GM19463 (cell line): ENCODE data around the gene C3orf49.

ENCODE experiments used
- ATAC-seq: cut with Tn5 transposase; IDR thresholded peaks from one replicate; pipeline ENCODE4 v1.9.1; 2021; ENCODE audit warnings: mild to moderate bottlenecking, moderate library complexity; ENCODE audit not compliant: unreplicated experiment

C3orf49 gene

GRCh38 chr3:63819151-63819398 is at the start of gene C3orf49:
Gene C3orf49 (plus strand): TSS chr3:63819299. CDS start chr3:63819472, 173 bp downstream.
- ATAC-seq: no peak

- no peak for ATAC-seq
Measured at GRCh38 chr3:63774781-63775180, 44.3 kb upstream of the C3orf49 start.

DNA sequence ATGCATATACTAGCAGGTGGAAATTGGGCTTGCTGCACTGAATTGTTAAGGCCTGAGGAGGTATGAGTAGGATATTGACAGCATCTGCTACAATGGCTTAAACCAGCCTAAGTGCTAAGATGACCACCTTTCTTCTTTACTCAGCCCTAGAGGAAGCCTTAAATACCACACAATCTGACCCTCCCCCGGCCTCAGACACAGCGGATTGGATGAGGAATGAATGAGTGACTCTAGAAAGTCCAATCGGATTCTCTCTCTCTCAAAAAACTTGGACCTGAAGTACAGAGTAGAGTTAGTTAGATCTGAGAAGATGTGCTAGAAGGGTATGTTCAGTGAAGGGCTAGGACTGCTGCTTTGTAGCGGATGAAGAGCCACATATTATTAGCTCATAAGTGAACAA is 39.9 kb upstream of the C3orf49 start:
- no peak for ATAC-seq

DNA sequence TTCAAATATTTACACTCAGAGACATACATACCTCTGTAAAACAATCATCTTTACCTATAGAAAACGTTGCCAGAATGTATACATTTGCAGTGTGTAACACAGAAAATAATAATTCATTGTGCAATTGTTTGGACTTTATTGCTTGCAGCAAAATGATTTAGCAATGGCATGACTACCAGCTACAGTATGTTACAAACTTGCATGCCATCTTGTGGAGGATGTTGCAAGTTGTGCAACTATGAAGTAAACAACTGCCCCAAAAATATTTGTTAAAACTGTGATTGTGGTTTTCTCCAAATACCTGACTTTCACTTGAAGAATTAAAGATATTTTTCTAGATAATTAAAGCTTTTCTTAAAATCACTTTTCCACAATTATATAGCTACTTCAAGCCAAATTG is 27.1 kb upstream of the C3orf49 start:
- no peak for ATAC-seq

DNA sequence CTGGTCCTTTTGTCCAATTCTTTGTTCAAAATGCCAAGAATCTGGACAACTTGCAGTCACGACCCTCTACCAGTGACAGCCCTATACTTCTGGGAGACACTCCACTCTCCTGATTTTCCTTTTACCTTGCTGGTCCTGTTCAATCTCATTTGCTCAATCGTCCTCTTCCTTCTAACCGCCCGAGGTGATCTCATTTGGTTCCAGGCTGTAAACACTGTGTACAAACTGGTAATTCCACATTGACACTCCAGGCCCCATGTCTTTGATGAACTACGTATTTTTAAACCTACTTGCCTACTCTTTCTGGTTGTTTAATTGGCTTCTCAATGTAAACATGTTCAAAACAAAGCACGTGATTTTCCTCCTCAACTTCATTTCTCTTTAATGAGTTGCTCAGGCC is 23.7 kb upstream of the C3orf49 start:
- ATAC-seq: no peak

- no peak for ATAC-seq
Measured at GRCh38 chr3:63798544-63798943, 20.6 kb upstream of the C3orf49 start.

GRCh38 chr3:63798949-63799348 is 20.1 kb upstream of the C3orf49 start:
- no peak for ATAC-seq

DNA sequence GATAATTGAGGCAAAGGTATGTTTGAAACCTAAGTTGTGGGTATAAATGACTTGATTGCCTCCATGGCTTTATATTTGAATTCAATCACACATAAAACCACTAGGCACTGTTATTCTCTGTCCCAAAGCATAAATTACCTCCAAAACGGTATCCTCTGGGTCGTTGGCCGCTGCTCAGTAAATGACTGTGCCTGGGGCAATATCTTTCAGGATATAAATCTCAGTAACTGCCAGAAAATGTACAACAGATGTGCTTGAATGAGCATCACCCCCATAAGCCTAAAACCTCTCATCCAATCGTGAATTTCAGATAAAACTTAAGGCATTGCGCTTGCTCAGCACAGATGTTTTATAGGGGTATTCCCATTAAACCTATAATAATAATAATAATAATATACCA is 19.0 kb upstream of the C3orf49 start:
- no peak for ATAC-seq

- no peak for ATAC-seq
Measured at GRCh38 chr3:63803911-63804310, 15.2 kb upstream of the C3orf49 start.

GRCh38 chr3:63807961-63808565 is 11.0 kb upstream of the C3orf49 start:
- no peak for ATAC-seq

GRCh38 chr3:63808633-63809032 is 10.5 kb upstream of the C3orf49 start:
- ATAC-seq: no peak

- ATAC-seq: no peak
Measured at GRCh38 chr3:63809607-63810006, 9.5 kb upstream of the C3orf49 start.

- ATAC-seq: no peak
Measured at GRCh38 chr3:63814237-63814636, 4.9 kb upstream of the C3orf49 start.

DNA sequence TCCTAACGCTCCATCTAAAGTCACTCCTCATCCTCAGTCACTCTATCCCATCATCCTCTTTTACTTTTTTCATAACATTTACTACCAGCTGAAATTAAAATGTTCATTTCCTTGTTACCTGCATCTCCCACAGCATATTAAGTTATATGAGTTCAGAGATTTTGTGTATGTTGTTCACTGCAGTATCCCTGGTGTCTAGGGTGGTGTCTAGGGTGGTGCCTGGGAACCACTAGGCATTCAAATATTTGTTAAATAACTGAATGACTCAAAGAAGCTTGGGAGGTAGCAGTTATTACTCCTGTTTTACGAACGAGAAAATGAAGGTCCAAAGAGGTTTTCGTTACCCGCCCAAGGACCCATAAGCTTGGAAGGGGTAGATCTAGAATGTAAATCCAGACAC is 1.9 kb upstream of the C3orf49 start:
- ATAC-seq: no peak

GRCh38 chr3:63818282-63819150 is 583 bp upstream of the C3orf49 start:
- no peak for ATAC-seq

DNA sequence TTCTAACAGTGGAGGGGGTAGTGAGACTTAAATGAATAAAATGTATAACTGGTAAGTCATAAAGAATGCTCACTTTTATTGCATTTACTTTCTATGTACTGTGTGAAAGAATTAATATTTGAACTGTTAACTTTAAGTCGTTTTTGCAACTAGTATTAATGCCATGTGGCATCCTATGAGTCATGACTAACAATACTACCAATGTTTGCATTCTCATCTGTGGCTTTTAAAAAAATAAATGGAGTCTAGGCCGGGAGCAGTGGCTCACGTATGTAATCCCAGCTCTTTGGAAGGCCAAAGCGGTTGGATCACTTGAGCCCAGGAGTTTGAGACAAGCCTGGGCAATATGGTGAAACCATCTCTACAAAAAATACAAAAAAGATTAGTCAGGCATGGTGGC is 5.2 kb downstream of the C3orf49 start:
- ATAC-seq: no peak

DNA sequence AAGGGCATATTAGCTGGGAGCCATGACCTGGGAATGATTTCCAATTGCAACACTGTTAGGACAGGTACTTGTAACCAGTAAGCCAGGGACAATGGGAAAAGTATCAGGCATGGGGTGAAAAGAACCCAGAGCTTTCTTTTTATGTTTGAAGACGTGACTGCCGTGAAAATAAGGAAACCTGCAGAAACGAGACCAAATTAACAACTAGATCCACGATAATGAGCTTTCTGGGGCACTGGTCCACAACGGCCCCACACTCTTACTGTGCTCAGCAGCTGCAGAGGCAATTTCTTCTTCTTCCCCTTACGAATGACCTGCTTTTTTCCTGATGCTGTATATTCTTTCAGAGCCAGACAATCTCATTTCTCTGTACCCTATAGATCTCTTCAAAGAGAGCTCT is 11.4 kb downstream of the C3orf49 start:
- ATAC-seq: no peak

GRCh38 chr3:63832395-63832794 is 13.3 kb downstream of the C3orf49 start:
- ATAC-seq: no peak

- no peak for ATAC-seq
Measured at GRCh38 chr3:63841704-63842103, 22.6 kb downstream of the C3orf49 start.

DNA sequence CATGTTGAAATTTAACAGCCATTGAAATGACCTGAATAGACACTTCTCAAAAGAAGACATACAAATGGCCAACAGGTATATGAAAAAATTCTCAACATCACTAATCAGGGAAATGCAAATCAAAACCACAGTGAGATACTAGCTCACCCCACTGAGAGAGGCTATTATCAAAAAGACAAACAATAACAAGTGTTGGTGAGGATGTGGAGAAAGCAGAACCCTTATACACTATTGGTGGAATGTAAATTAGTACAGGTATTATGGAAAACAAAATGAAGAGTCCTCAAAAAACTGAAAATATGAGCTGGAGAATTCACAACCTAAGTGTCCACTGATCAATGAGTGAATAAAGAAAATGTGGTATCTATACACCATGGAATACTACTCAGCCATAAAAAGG is 23.0 kb downstream of the C3orf49 start:
- ATAC-seq: no peak

- no peak for ATAC-seq
Measured at GRCh38 chr3:63845215-63845614, 26.1 kb downstream of the C3orf49 start.

DNA sequence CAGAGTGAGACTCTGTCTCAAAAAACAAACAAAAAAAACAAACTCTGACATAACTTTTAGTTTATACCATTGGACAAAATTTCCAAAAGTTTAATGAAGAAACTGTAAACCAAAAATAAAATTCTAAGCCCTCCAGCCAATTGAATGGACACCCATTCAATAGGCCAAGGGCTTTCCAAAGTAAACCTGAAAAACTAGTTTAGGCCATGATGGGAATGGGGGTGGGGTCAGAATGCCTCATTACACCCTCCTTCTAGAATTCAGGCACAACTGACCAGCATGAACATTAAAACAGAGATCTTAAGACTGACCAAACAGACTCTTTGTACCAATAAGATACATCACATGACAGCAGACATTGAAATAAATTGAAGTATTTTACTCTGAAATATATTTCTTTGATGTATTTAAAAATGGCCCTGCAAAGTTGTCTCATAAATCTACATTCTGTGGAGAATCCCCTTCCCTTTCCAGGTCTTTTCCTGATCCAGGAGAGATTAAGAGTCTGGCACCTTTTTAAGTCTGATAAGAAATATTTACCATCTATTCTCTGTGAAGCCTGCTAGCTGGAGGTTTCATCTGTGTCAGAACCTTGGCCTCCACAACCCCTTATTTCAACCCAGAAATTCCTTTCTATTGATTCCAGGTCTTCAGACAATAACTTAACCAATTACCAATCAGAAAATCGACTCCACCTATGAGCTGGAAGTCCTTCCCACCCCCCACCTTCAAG is 28.8 kb downstream of the C3orf49 start:
- ATAC-seq: no peak
